CD8-positive, alpha-beta memory T cell (primary cell): Measurements from ENCODE around the gene FKRP. TPM values are rescaled to one million over a fixed set of nuclear protein-coding genes. Genes with fewer than 3 reads are reported as not detected.
A peak's percentile ranks its signal among the peaks of the same experiment; 100 is the strongest.

Experiments used
- CTCF ChIA-PET: fragments of 350-600 bp; sonication (Branson Sonifier 250); formaldehyde crosslinking; loops from one replicate; lab custom pipeline; 2021; ENCODE audit warnings: antibody characterized with exemption; lab: Charles Lee
- POLR2A ChIA-PET: fragments of 350-600 bp; sonication (Branson Sonifier 250); formaldehyde crosslinking; loops from one replicate; lab custom pipeline; 2021; ENCODE audit warnings: antibody characterized with exemption; lab: Charles Lee
- DNase-seq, 5 donors: peaks; one replicate each; pipeline versions ENCODE4 v3.0.0 to v3.0.0-alpha.2; 2020 to 2022; ENCODE audit warnings: mixed read lengths in 1 of 5
- H3K27ac ChIP-seq: one replicate; pipeline ENCODE4 v1.7.0; 2013; ENCODE audit warnings: low read depth, mild to moderate bottlenecking, low read length, moderate library complexity
- H3K27me3 ChIP-seq: 2 replicates; pipeline ENCODE4 v1.7.0; 2013; ENCODE audit warnings: low read length, mild to moderate bottlenecking; ENCODE audit not compliant: insufficient read depth, poor library complexity, severe bottlenecking
- H3K36me3 ChIP-seq: 2 replicates; pipeline ENCODE4 v1.7.0; 2013; ENCODE audit warnings: mild to moderate bottlenecking, low read length, moderate library complexity; ENCODE audit not compliant: insufficient read depth
- H3K4me1 ChIP-seq: 2 replicates; pipeline ENCODE4 v1.7.0; 2013; ENCODE audit warnings: mild to moderate bottlenecking, low read length, moderate library complexity; ENCODE audit not compliant: insufficient read depth
- H3K4me3 ChIP-seq: 2 replicates; pipeline ENCODE4 v1.7.0; 2013; ENCODE audit warnings: mild to moderate bottlenecking, low read length
- H3K9me3 ChIP-seq: 2 replicates; pipeline ENCODE4 v1.7.0; 2013; ENCODE audit warnings: mild to moderate bottlenecking, low read length
- H3K27ac Mint-ChIP-seq, 8 donors: one replicate each; pipeline ENCODE4 v1.8.0; 2020 to 2021; ENCODE audit warnings: mixed read lengths in 8 of 8, mild to moderate bottlenecking in 6 of 8, inconsistent platforms in 3 of 8, moderate library complexity in 3 of 8
- H3K27me3 Mint-ChIP-seq, 2 donors: one replicate each; pipeline ENCODE4 v1.8.0; 2020 to 2021; ENCODE audit warnings: mixed read lengths in 2 of 2, mild to moderate bottlenecking in 1 of 2, moderate library complexity in 1 of 2
- H3K36me3 Mint-ChIP-seq, 3 donors: one replicate each; pipeline ENCODE4 v1.8.0; 2020 to 2021; ENCODE audit warnings: mixed read lengths in 3 of 3, inconsistent platforms in 1 of 3, mild to moderate bottlenecking in 1 of 3
- H3K4me1 Mint-ChIP-seq, 3 donors: one replicate each; pipeline ENCODE4 v1.8.0; 2020 to 2021; ENCODE audit warnings: mixed read lengths in 3 of 3, inconsistent platforms in 1 of 3, mild to moderate bottlenecking in 1 of 3
- H3K4me3 Mint-ChIP-seq, 7 donors: one replicate each; pipeline ENCODE4 v1.8.0; 2020 to 2021; ENCODE audit warnings: mixed read lengths in 7 of 7, mild to moderate bottlenecking in 6 of 7, moderate library complexity in 4 of 7, inconsistent platforms in 2 of 7
- H3K9me3 Mint-ChIP-seq, 5 donors: one replicate each; pipeline ENCODE4 v1.8.0; 2020 to 2022; ENCODE audit warnings: mixed read lengths in 5 of 5, mild to moderate bottlenecking in 3 of 5, moderate library complexity in 2 of 5, inconsistent platforms in 1 of 5
- polyA plus RNA-seq: library from polyadenylated mRNA; unstranded; fragments of 300-500 nt; fragmentation: Illumina TruSeq; gene quantifications from one replicate; pipeline ENCODE4 v1.2.3, GENCODE V29; 2021
- total RNA-seq, 2 experiments: library from RNA; stranded (reverse); gene quantifications; one replicate each; pipeline ENCODE4 v1.2.3, GENCODE V29; 2021

The FKRP gene
- total and polyA plus RNA-seq, 3 experiments from 2014 or later: 6.4 to 24.4 (median 21.6) TPM

DNA sequence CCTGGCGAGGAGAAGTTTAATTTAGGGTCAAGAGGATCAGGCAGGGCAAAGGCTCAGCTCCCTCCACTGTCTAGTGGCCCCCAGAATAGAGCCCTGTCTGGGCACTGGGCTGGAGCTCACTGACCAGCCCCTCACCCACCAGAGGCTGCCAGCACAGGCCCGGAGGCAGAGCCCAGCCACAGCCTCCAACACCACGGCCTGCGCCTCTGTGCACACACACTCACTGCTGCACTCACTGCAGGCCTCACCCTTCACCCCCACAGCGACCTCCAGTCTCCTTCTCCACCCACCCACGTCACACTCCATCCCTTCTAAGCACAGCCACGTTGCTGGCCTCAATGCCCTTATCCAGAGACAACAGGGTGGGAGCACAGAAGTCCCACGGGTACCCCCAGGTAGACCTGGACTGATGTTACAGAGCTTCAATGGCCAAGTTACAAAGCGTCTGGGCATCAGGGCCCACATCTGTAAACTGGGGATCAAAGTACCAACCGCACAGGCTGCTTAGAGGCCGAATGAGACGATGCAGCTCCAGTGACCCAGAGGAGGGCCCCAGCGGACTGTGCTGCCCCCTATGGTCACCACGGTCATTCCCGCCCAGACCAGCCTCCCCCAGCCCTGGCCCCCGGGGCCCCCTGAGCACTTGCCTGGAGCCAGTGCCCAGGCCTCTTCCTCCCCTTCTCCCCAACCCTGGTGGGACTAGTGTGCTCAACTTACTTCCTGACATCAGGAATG lies 24.4 kb upstream of the FKRP start:
- H3K9me3 ChIP-seq: no peaks in the 10 kb centered on the region
- no peaks in the 10 kb centered on the region for H3K27me3 ChIP-seq
- no peak overlapping the region for H3K4me3 ChIP-seq
- H3K9me3 Mint-ChIP-seq: no peaks in the 10 kb centered on the region
- no peak overlapping the region for H3K4me3 Mint-ChIP-seq
- peak overlapping the region in 3 of 8 donors; percentile 61 to 85 (median 64) for H3K27ac Mint-ChIP-seq
- H3K4me1 Mint-ChIP-seq: peaks cover 21 to 46% (median 28%) of the 10 kb centered on the region in 3 donors
- H3K36me3 Mint-ChIP-seq: peaks cover 0 to 71% (median 14%) of the 10 kb centered on the region in 3 donors
- peaks cover 22% of the 10 kb centered on the region for H3K36me3 ChIP-seq
- ChIA-PET POLR2A (interaction anchor here (0.5 kb wide), 1 partner anchor 153 kb away, joined by 4 read pairs; no protein-coding TSS in a partner anchor), CTCF (interaction anchor here (1.5 kb wide), 1 partner anchor 16 kb away, joined by 4 read pairs; no protein-coding TSS in a partner anchor)
- no peaks in the 10 kb centered on the region for H3K27me3 Mint-ChIP-seq
- peaks cover 21% of the 10 kb centered on the region for H3K4me1 ChIP-seq
- H3K27ac ChIP-seq: no peak overlapping the region
- no peak for DNase-seq

DNA sequence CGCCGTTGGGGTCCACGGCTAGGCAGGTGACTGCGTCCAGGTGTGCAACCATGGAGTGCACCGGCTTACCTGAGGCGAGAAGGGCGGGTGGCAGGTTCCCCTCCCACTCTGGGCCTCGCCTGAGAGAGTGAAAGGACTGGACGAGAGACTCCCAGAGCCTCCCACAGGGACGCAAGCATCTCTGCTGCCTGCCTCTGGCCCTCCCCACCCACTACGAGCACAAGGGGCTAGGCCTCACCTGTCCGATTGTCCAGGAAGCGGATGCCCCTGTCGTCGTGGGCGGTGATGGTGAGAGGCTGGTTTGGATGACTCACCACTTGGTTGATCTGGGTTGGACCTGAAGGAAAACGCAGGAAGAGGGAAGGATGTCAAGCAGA lies 23.9 kb upstream of the FKRP start:
- Histone ChIP-seq H3K36me3 (peaks cover 27% of the 10 kb centered on the region), H3K4me3 (no peak overlapping the region), H3K27ac (no peak overlapping the region), H3K9me3 (no peaks in the 10 kb centered on the region), H3K4me1 (peaks cover 21% of the 10 kb centered on the region), H3K27me3 (no peaks in the 10 kb centered on the region)
- DNase-seq: no peak
- Mint-ChIP-seq H3K9me3 (no peaks in the 10 kb centered on the region), H3K27me3 (no peaks in the 10 kb centered on the region), H3K4me3 (peak overlapping the region in 1 of 7 donors; percentile 3), H3K4me1 (peaks cover 21 to 44% (median 28%) of the 10 kb centered on the region in 3 donors), H3K27ac (peak overlapping the region in 2 of 8 donors; percentile 41 to 85), H3K36me3 (peaks cover 0 to 72% (median 14%) of the 10 kb centered on the region in 3 donors)
- ChIA-PET CTCF (no interaction called here), POLR2A (no interaction called here)

DNA sequence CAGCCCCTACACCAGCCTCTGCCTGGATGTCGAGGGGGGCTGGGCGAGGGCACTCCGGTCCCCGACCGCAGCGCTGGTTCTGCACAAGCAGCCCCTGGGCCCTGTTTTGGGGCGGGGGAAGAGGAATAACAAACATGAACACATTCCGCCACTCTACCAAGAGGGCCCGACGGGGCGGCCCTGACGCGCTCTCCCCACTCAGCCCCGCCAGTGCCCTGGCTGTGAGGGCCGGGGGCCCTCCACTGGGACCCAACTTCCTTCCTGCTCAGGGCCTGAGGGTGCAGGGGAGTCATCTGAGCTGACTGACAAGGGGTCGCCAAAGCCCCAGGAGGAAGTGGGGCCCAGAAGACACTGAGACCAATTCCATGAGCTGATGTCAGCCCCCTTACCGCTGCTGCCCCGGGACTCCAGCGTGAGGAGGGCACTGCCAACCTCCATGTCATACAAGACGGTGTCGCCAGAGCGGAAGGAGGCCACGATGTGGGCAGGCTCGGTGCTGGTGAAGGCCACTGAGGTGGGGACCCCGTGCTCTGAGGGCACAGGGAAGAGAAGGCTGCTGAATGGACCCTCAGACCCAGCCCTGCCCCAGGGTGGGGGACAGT lies 23.3 kb upstream of the FKRP start:
- Histone ChIP-seq H3K27me3 (no peaks in the 10 kb centered on the region), H3K9me3 (no peaks in the 10 kb centered on the region), H3K4me1 (peaks cover 21% of the 10 kb centered on the region), H3K4me3 (no peak overlapping the region), H3K36me3 (peaks cover 33% of the 10 kb centered on the region), H3K27ac (no peak overlapping the region)
- Mint-ChIP-seq H3K27me3 (no peaks in the 10 kb centered on the region), H3K27ac (no peak overlapping the region), H3K36me3 (peaks cover 0 to 76% (median 14%) of the 10 kb centered on the region in 3 donors), H3K4me3 (no peak overlapping the region), H3K4me1 (peaks cover 21 to 43% (median 28%) of the 10 kb centered on the region in 3 donors), H3K9me3 (no peaks in the 10 kb centered on the region)
- CTCF ChIA-PET: no interaction called here
- POLR2A ChIA-PET: interaction anchor here (1.0 kb wide), 1 partner anchor 8 kb away, joined by 4 read pairs; no protein-coding TSS in a partner anchor
- DNase-seq: no peak

DNA sequence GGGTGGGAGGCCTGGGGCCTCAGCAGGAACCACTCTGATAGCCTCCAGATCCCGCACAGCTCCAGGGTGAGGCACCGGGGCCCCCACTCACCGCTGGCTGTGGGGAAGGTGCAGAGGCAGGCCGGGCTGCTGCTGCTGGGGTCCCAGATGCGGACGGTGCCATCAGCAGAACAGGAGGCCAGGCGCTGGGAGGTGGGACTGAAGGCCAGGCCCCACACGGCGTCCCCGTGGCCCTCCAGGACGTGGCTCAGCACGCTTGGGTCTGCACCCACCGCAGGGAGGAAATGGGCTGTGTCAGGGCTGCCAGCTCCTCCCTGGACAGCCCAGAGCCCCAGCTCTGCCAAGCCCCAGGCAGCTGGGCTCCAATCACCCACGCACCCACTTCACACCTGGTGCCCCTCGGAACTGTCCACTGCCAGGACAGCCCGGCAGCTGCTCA lies 22.8 kb upstream of the FKRP start:
- no peak for DNase-seq
- no peaks in the 10 kb centered on the region for H3K27me3 ChIP-seq
- H3K9me3 ChIP-seq: no peaks in the 10 kb centered on the region
- no peak overlapping the region for H3K27ac ChIP-seq
- H3K4me1 ChIP-seq: peaks cover 16% of the 10 kb centered on the region
- peaks cover 38% of the 10 kb centered on the region for H3K36me3 ChIP-seq
- no peaks in the 10 kb centered on the region for H3K9me3 Mint-ChIP-seq
- peaks cover 16 to 38% (median 23%) of the 10 kb centered on the region in 3 donors for H3K4me1 Mint-ChIP-seq
- H3K4me3 Mint-ChIP-seq: no peak overlapping the region
- CTCF ChIA-PET: interaction anchor here (0.6 to 1.9 kb wide), 2 partner anchors 9 to 57 kb away, joined by 4 to 5 read pairs; no protein-coding TSS in a partner anchor
- no peak overlapping the region for H3K27ac Mint-ChIP-seq
- H3K4me3 ChIP-seq: no peak overlapping the region
- POLR2A ChIA-PET: interaction anchor here (1.0 kb wide), 1 partner anchor 9 kb away, joined by 4 read pairs; no protein-coding TSS in a partner anchor
- peaks cover 0 to 75% (median 14%) of the 10 kb centered on the region in 3 donors for H3K36me3 Mint-ChIP-seq
- H3K27me3 Mint-ChIP-seq: no peaks in the 10 kb centered on the region

DNA sequence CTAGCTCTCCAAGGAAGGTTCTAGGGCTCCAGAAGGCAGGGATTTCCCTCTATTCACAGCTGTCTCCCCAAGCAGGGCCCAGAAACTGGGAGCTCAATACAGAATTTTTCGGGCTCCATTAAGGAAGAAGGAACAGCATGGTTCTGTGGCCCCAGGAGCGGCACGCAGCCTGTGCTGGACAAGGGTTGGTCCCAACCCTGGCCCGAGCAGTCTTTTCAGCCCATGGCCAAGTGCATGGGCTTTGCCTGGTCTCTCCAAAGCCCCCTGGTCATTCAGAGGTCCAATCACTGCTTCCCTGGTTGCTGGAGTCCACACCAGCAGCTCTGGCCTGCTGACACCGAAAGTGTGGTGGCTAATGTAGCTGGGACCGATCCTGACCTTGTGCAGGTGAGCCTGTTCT lies 22.4 kb upstream of the FKRP start:
- Histone ChIP-seq H3K9me3 (no peaks in the 10 kb centered on the region), H3K4me1 (peaks cover 14% of the 10 kb centered on the region), H3K27ac (no peak overlapping the region), H3K27me3 (no peaks in the 10 kb centered on the region), H3K4me3 (no peak overlapping the region), H3K36me3 (peaks cover 42% of the 10 kb centered on the region)
- ChIA-PET POLR2A (interaction anchor here (1.0 kb wide), 1 partner anchor 9 kb away, joined by 4 read pairs; no protein-coding TSS in a partner anchor), CTCF (interaction anchor here (0.6 to 1.9 kb wide), 3 partner anchors 10 to 58 kb away, joined by 3 to 5 read pairs (median 4); no protein-coding TSS in a partner anchor)
- Mint-ChIP-seq H3K27me3 (no peaks in the 10 kb centered on the region), H3K4me3 (peak overlapping the region in 1 of 7 donors; percentile 16), H3K9me3 (no peaks in the 10 kb centered on the region), H3K4me1 (peaks cover 12 to 35% (median 19%) of the 10 kb centered on the region in 3 donors), H3K36me3 (peaks cover 0 to 77% (median 14%) of the 10 kb centered on the region in 3 donors), H3K27ac (no peak overlapping the region)
- DNase-seq: no peak

DNA sequence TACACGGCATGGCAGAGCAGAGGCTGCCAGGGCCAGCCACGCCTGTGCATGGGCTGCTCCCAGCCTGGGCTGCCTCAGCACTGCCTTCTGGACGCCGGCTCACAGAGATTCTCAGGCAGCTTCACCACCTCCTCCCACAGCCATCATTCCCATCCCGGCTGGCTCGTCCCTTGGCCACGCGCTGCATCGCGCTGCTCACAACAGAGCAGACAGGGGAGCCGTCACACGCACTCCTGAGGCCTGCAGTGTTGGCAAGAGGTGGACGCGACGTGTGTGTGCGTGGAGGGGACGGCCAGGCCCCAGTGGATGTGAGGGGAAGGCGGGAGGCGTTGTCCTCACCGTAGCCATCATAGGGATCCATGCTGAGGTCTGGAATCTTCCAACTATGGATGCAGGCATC lies 21.4 kb upstream of the FKRP start:
- H3K9me3 ChIP-seq: no peaks in the 10 kb centered on the region
- Mint-ChIP-seq H3K36me3 (peaks cover 0 to 85% (median 14%) of the 10 kb centered on the region in 3 donors), H3K9me3 (no peaks in the 10 kb centered on the region), H3K4me1 (peaks cover 11 to 33% (median 18%) of the 10 kb centered on the region in 3 donors), H3K27me3 (no peaks in the 10 kb centered on the region), H3K27ac (peak overlapping the region in 1 of 8 donors; percentile 36), H3K4me3 (no peak overlapping the region)
- DNase-seq: no peak
- peaks cover 50% of the 10 kb centered on the region for H3K36me3 ChIP-seq
- ChIA-PET CTCF (interaction anchor here (1.9 kb wide), 1 partner anchor 11 kb away, joined by 5 read pairs; no protein-coding TSS in a partner anchor), POLR2A (interaction anchor here (1.4 kb wide), 1 partner anchor 12 kb away, joined by 3 read pairs; no protein-coding TSS in a partner anchor)
- H3K27ac ChIP-seq: no peak overlapping the region
- H3K4me3 ChIP-seq: no peak overlapping the region
- H3K27me3 ChIP-seq: no peaks in the 10 kb centered on the region
- H3K4me1 ChIP-seq: peaks cover 8% of the 10 kb centered on the region

DNA sequence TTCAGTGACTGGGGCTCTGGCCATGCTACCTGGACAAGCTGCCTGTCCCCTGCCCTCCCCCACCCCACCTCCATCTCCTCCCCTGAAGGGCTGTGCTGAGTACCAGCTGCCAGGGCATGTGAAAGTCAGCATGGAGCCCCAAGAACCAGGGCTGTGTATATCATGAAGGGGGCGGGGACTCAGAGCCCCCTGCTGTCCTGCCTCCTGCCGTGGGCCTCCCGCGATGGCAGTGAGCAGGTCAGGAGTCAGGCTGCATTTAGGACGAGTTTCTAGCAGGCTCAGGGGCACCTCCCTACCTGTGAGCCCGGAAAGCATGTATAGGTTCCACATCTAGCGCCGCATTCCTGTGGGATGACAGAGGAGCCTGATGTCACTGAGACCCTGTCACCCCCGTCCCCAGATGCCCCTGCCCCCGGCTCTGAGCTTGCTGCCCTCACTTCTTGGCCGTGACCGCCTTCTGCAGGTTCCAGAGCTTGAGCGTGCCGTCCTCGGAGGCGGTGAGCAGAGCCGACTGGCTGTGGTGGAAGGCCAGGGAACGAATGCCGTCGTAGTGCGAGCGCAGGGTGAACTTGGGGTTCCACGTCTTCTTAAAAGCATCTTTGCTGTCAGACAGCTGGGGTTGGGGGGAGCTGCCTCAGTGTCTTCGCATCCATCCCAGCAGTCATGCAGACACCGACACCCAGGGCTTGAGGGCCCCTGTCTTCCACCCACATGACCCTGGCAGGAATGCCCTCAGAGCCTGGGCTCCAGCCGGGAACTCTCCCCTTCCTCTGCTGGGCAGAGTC lies 20.6 kb upstream of the FKRP start:
- CTCF ChIA-PET: interaction anchor here (1.9 kb wide), 1 partner anchor 11 kb away, joined by 5 read pairs; no protein-coding TSS in a partner anchor
- H3K4me1 ChIP-seq: peaks cover 6% of the 10 kb centered on the region
- H3K36me3 ChIP-seq: peaks cover 56% of the 10 kb centered on the region
- H3K27me3 Mint-ChIP-seq: no peaks in the 10 kb centered on the region
- peaks cover 9 to 29% (median 17%) of the 10 kb centered on the region in 3 donors for H3K4me1 Mint-ChIP-seq
- H3K9me3 ChIP-seq: no peaks in the 10 kb centered on the region
- H3K9me3 Mint-ChIP-seq: no peaks in the 10 kb centered on the region
- no peak overlapping the region for H3K27ac ChIP-seq
- no peak overlapping the region for H3K4me3 ChIP-seq
- no peak overlapping the region for H3K4me3 Mint-ChIP-seq
- DNase-seq: no peak
- H3K27me3 ChIP-seq: no peaks in the 10 kb centered on the region
- peaks cover 0 to 87% (median 14%) of the 10 kb centered on the region in 3 donors for H3K36me3 Mint-ChIP-seq
- POLR2A ChIA-PET: interaction anchor here (1.4 kb wide), 1 partner anchor 13 kb away, joined by 3 read pairs; no protein-coding TSS in a partner anchor
- no peak overlapping the region for H3K27ac Mint-ChIP-seq
